AG04449 (cell line): ENCODE data around the gene NUP133.

ENCODE experiments used
- CTCF ChIA-PET: fragments of 350-600 bp; formaldehyde crosslinking; extraction: SDS; loops from one replicate; lab custom pipeline; 2021; ENCODE audit warnings: antibody characterized with exemption; lab: Yijun Ruan, JAX
- POLR2A ChIA-PET: fragments of 400-600, 350-600 bp; formaldehyde crosslinking; extraction: SDS; loops from one replicate; lab custom pipeline; 2020; ENCODE audit warnings: antibody characterized with exemption, inconsistent platforms; lab: Yijun Ruan, JAX
- DNase-seq: peaks from one replicate; pipeline ENCODE4 v3.0.0-alpha.2; 2010; ENCODE audit warnings: low read depth, low spot score
- H3K4me3 ChIP-seq: 2 replicates; pipeline ENCODE4 v1.5.1; 2011; ENCODE audit warnings: low read depth, mild to moderate bottlenecking, control low read depth, low read length
- CTCF ChIP-seq: IDR thresholded peaks from one replicate; pipeline ENCODE4 v1.5.1; 2011; ENCODE audit warnings: mild to moderate bottlenecking, moderate library complexity, low read length, control low read depth, inconsistent platforms; ENCODE audit not compliant: insufficient read depth; ENCODE audit errors: missing control alignments

The NUP133 gene

GRCh38 chr1:229536982-229537381 is 28.8 kb upstream of the NUP133 start:
- ChIA-PET POLR2A (no interaction called here), CTCF (interaction anchor here (1.6 kb wide), 1 partner anchor 22 kb away, joined by 7 read pairs; no protein-coding TSS in a partner anchor)
- no peak overlapping the region for H3K4me3 ChIP-seq
- TF ChIP-seq CTCF, result no peak
- DNase-seq, result no peak

GRCh38 chr1:229535230-229535629 is 27.1 kb upstream of the NUP133 start:
- H3K4me3 ChIP-seq, result no peak overlapping the region
- no peak for TF ChIP-seq CTCF
- POLR2A ChIA-PET, result interaction anchor here (1.4 kb wide), 1 partner anchor 27 kb away, joined by 3 read pairs; no protein-coding TSS in a partner anchor
- CTCF ChIA-PET, result interaction anchor here (0.8 to 2.4 kb wide), 3 partner anchors 11 to 26 kb away, joined by 3 to 15 read pairs (median 4); no protein-coding TSS in a partner anchor
- no peak for DNase-seq

- no peak for DNase-seq
- no peak for TF ChIP-seq CTCF
- H3K4me3 ChIP-seq, result no peak overlapping the region
- ChIA-PET CTCF (interaction anchor here (2.6 kb wide), 2 partner anchors 16 to 27 kb away, joined by 8 to 10 read pairs; partner anchors contain the start of gene ABCB10), POLR2A (no interaction called here)
Observed at GRCh38 chr1:229531326-229531725, 23.2 kb upstream of the NUP133 start.

- CTCF ChIA-PET, result interaction anchor here (0.7 to 2.6 kb wide), 3 partner anchors 9 to 29 kb away, joined by 4 to 10 read pairs (median 8); partner anchors contain the start of gene ABCB10
- DNase-seq, result no peak
- POLR2A ChIA-PET, result no interaction called here
- no peak overlapping the region for H3K4me3 ChIP-seq
- no peak for TF ChIP-seq CTCF
Observed at GRCh38 chr1:229529639-229530038, 21.5 kb upstream of the NUP133 start.

GRCh38 chr1:229526695-229527094 is 18.6 kb upstream of the NUP133 start:
- no peak for TF ChIP-seq CTCF
- H3K4me3 ChIP-seq, result no peak overlapping the region
- DNase-seq, result no peak
- POLR2A ChIA-PET, result interaction anchor here (0.6 to 1.3 kb wide), 2 partner anchors 18 to 722 kb away, joined by 3 read pairs; partner anchors contain the start of gene NUP133
- CTCF ChIA-PET, result interaction anchor here (0.7 to 2.3 kb wide), 3 partner anchors 11 to 32 kb away, joined by 4 to 29 read pairs (median 5); partner anchors contain the start of gene ABCB10

- CTCF ChIA-PET, result no interaction called here
- POLR2A ChIA-PET, result no interaction called here
- H3K4me3 ChIP-seq, result no peak overlapping the region
- no peak for TF ChIP-seq CTCF
- DNase-seq, result no peak
Observed at GRCh38 chr1:229523052-229523451, 14.9 kb upstream of the NUP133 start.
